H9 (cell line): ENCODE measurements around the gene C3orf20. TPM values are rescaled to one million over a fixed set of nuclear protein-coding genes. Genes with fewer than 3 reads are reported as not detected.

ENCODE experiments used
- DNase-seq: peaks from one replicate; pipeline ENCODE4 v3.0.0-alpha.2; 2017
- H2AFZ ChIP-seq: one replicate; pipeline ENCODE4 v1.6.1; 2013; ENCODE audit warnings: mild to moderate bottlenecking, low read length, control low read depth, moderate library complexity
- H2AK5ac ChIP-seq: 2 replicates; pipeline ENCODE4 v1.6.1; 2013; ENCODE audit warnings: low read length, control low read depth, mixed read lengths; ENCODE audit not compliant: insufficient read length
- H2BK120ac ChIP-seq: one replicate; pipeline ENCODE4 v1.6.1; 2013; ENCODE audit warnings: low read depth, mild to moderate bottlenecking, low read length, control low read depth, inconsistent platforms; ENCODE audit not compliant: poor library complexity, severe bottlenecking
- H2BK12ac ChIP-seq: 2 replicates; pipeline ENCODE4 v1.6.1; 2013; ENCODE audit warnings: low read length, control low read depth, mixed read lengths, low read depth; ENCODE audit not compliant: insufficient read length
- H2BK15ac ChIP-seq: 2 replicates; pipeline ENCODE4 v1.6.1; 2013; ENCODE audit warnings: low read depth, low read length, control low read depth
- H2BK20ac ChIP-seq: one replicate; pipeline ENCODE4 v1.6.1; 2013; ENCODE audit warnings: low read depth, mild to moderate bottlenecking, low read length, control low read depth, inconsistent platforms; ENCODE audit not compliant: poor library complexity, severe bottlenecking
- H2BK5ac ChIP-seq: 2 replicates; pipeline ENCODE4 v1.6.1; 2013; ENCODE audit warnings: low read length, control low read depth, mixed read lengths; ENCODE audit not compliant: insufficient read length
- H3K14ac ChIP-seq: 2 replicates; pipeline ENCODE4 v1.6.1; 2013; ENCODE audit warnings: low read length, control low read depth; ENCODE audit not compliant: insufficient read depth
- H3K18ac ChIP-seq: 2 replicates; pipeline ENCODE4 v1.6.1; 2013; ENCODE audit warnings: low read depth, mild to moderate bottlenecking, mixed read lengths, low read length, control low read depth; ENCODE audit not compliant: insufficient read length
- H3K23ac ChIP-seq: 2 replicates; pipeline ENCODE4 v1.6.1; 2013; ENCODE audit warnings: low read length, control low read depth, mixed read lengths, low read depth; ENCODE audit not compliant: insufficient read length
- H3K23me2 ChIP-seq: 2 replicates; pipeline ENCODE4 v1.6.1; 2013; ENCODE audit warnings: low read depth, mild to moderate bottlenecking, mixed read lengths, low read length, control low read depth; ENCODE audit not compliant: insufficient read length, poor library complexity, severe bottlenecking
- H3K27ac ChIP-seq: 2 replicates; pipeline ENCODE4 v1.5.1; 2013; ENCODE audit warnings: low read length, control low read depth, mixed read lengths, low read depth; ENCODE audit not compliant: insufficient read length
- H3K27me3 ChIP-seq: 2 replicates; pipeline ENCODE4 v1.6.1; 2013; ENCODE audit warnings: low read length, control low read depth, inconsistent platforms; ENCODE audit not compliant: insufficient read depth
- H3K4ac ChIP-seq: 2 replicates; pipeline ENCODE4 v1.6.1; 2013; ENCODE audit warnings: low read depth, mild to moderate bottlenecking, control low read depth, inconsistent platforms, low read length, moderate library complexity
- H3K4me1 ChIP-seq: 2 replicates; pipeline ENCODE4 v1.6.1; 2013; ENCODE audit warnings: low read length, control low read depth, inconsistent platforms; ENCODE audit not compliant: insufficient read depth
- H3K4me2 ChIP-seq: 2 replicates; pipeline ENCODE4 v1.6.1; 2013; ENCODE audit warnings: low read length, control low read depth, mixed read lengths; ENCODE audit not compliant: insufficient read length, insufficient read depth
- H3K56ac ChIP-seq: 2 replicates; pipeline ENCODE4 v1.6.1; 2013; ENCODE audit warnings: low read depth, mild to moderate bottlenecking, mixed read lengths, low read length, control low read depth; ENCODE audit not compliant: insufficient read length
- H3K79me1 ChIP-seq: 2 replicates; pipeline ENCODE4 v1.6.1; 2013; ENCODE audit warnings: low read depth, mild to moderate bottlenecking, moderate library complexity, low read length, control low read depth, inconsistent platforms; ENCODE audit not compliant: insufficient read depth, poor library complexity, severe bottlenecking
- H3K79me2 ChIP-seq: 2 replicates; pipeline ENCODE4 v1.6.1; 2013; ENCODE audit warnings: low read length, control low read depth, inconsistent platforms; ENCODE audit not compliant: insufficient read depth
- H3K9ac ChIP-seq: 2 replicates; pipeline ENCODE4 v1.6.1; 2013; ENCODE audit warnings: low read length, control low read depth, mixed read lengths; ENCODE audit not compliant: insufficient read length; ENCODE audit errors: extremely low read depth
- H3K9me3 ChIP-seq: one replicate; pipeline ENCODE4 v1.6.1; 2013; ENCODE audit warnings: low read depth, low read length, inconsistent platforms; ENCODE audit not compliant: control insufficient read depth
- H3T11ph ChIP-seq: one replicate; pipeline ENCODE4 v1.6.1; 2013; ENCODE audit warnings: mild to moderate bottlenecking, low read length, control low read depth, inconsistent platforms
- H4K20me1 ChIP-seq: one replicate; pipeline ENCODE4 v1.6.1; 2013; ENCODE audit not compliant: control insufficient read depth, insufficient read length, insufficient read depth
- H4K5ac ChIP-seq: 2 replicates; pipeline ENCODE4 v1.6.1; 2013; ENCODE audit warnings: low read depth, mild to moderate bottlenecking, mixed read lengths, low read length, control low read depth; ENCODE audit not compliant: insufficient read length
- H4K8ac ChIP-seq: replicated peaks from 2 replicates; pipeline ENCODE4 v1.6.1; 2013; ENCODE audit warnings: low read length, control low read depth, mixed read lengths, low read depth; ENCODE audit not compliant: insufficient read length
- H4K91ac ChIP-seq: 2 replicates; pipeline ENCODE4 v1.6.1; 2013; ENCODE audit warnings: low read depth, mild to moderate bottlenecking, moderate library complexity, mixed read lengths, low read length, control low read depth; ENCODE audit not compliant: insufficient read length
- H3K27ac Mint-ChIP-seq, 3 experiments: 2 replicates in 2 of 3; 3 replicates in 1 of 3; pipeline ENCODE4 v1.8.0; 2020 to 2021; ENCODE audit warnings: mixed read lengths in 3 of 3, mild to moderate bottlenecking in 1 of 3, moderate library complexity in 1 of 3
- H3K27me3 Mint-ChIP-seq: 2 replicates; pipeline ENCODE4 v1.8.0; 2021; ENCODE audit warnings: low read depth, mild to moderate bottlenecking, moderate library complexity, mixed read lengths
- H3K36me3 Mint-ChIP-seq, 3 experiments: 2 replicates in 2 of 3; 3 replicates in 1 of 3; pipeline ENCODE4 v1.8.0; 2020 to 2021; ENCODE audit warnings: low read depth in 3 of 3, mixed read lengths in 3 of 3; ENCODE audit not compliant: insufficient read depth in 1 of 3
- H3K4me1 Mint-ChIP-seq, 2 experiments: 2 replicates each; pipeline ENCODE4 v1.8.0; 2020; ENCODE audit warnings: mixed read lengths in 2 of 2
- H3K4me3 Mint-ChIP-seq, 2 experiments: 2 replicates in 1 of 2; 3 replicates in 1 of 2; pipeline ENCODE4 v1.8.0; 2020 to 2021; ENCODE audit warnings: mild to moderate bottlenecking in 2 of 2, mixed read lengths in 2 of 2, moderate library complexity in 1 of 2
- H3K9me3 Mint-ChIP-seq, 2 experiments: 2 replicates in 1 of 2; 3 replicates in 1 of 2; pipeline ENCODE4 v1.8.0; 2020; ENCODE audit warnings: mild to moderate bottlenecking in 2 of 2, mixed read lengths in 2 of 2, moderate library complexity in 1 of 2
- CTCF ChIP-seq: fragments of 200-600 bp; sonication (generic); conservative IDR thresholded peaks from 3 replicates; pipeline ENCODE4 v1.8.0; 2021; ENCODE audit warnings: antibody characterized with exemption, mild to moderate bottlenecking
- WGBS: extraction: QIAGEN DNeasy Blood & Tissue Kit; methylation state at CpG from one replicate; pipeline ENCODE4 v1.1.7; 2013; ENCODE audit warnings: missing lambda C conversion rate, low lambda C conversion rate, mixed read lengths; ENCODE audit not compliant: insufficient read length; ENCODE audit errors: extremely low coverage; 5-methylcytosine and 5-hydroxymethylcytosine counted together
- total RNA-seq: library from RNA; stranded (reverse); gene quantifications from 2 replicates; pipeline ENCODE4 v1.2.1, GENCODE V29; 2021

Gene C3orf20
- total RNA-seq, 1 experiment from 2014 or later, result not detected

- no peaks in the 10 kb centered on the region for H3K79me1 ChIP-seq
- no peak overlapping the region for H3T11ph ChIP-seq
- no peak overlapping the region for H4K8ac ChIP-seq
- H2BK120ac ChIP-seq, result no peak overlapping the region
- Mint-ChIP-seq H3K4me3 (no peak overlapping the region), H3K4me1 (no peaks in the 10 kb centered on the region), H3K9me3 (peaks cover 13 to 27% of the 10 kb centered on the region in 2 experiments; a peak in 4 of 5 replicates), H3K27ac (no peak overlapping the region), H3K36me3 (peaks cover 0 to 3% (median 3%) of the 10 kb centered on the region in 3 experiments; a peak in 2 of 7 replicates), H3K27me3 (peaks cover 28% of the 10 kb centered on the region)
- no peak for TF ChIP-seq CTCF
- no peak overlapping the region for H4K5ac ChIP-seq
- no peak overlapping the region for H3K18ac ChIP-seq
- H3K14ac ChIP-seq, result no peak overlapping the region
- no peak overlapping the region for H4K91ac ChIP-seq
- H3K27me3 ChIP-seq, result no peaks in the 10 kb centered on the region
- no peak overlapping the region for H3K9ac ChIP-seq
- no peak overlapping the region for H2AFZ ChIP-seq
- no peak overlapping the region for H3K23ac ChIP-seq
- no peaks in the 10 kb centered on the region for H3K9me3 ChIP-seq
- no peak overlapping the region for H2BK15ac ChIP-seq
- H3K27ac ChIP-seq, result no peak overlapping the region
- WGBS, result no CpG with 5 or more reads among the region's 5 CpGs
- no peaks in the 10 kb centered on the region for H3K79me2 ChIP-seq
- no peak overlapping the region for H3K56ac ChIP-seq
- DNase-seq, result no peak
- no peak overlapping the region for H2AK5ac ChIP-seq
- no peaks in the 10 kb centered on the region for H3K23me2 ChIP-seq
- H3K4me2 ChIP-seq, result no peak overlapping the region
- H2BK12ac ChIP-seq, result no peak overlapping the region
- no peak overlapping the region for H3K4ac ChIP-seq
- H2BK20ac ChIP-seq, result no peak overlapping the region
- no peaks in the 10 kb centered on the region for H3K4me1 ChIP-seq
- H2BK5ac ChIP-seq, result no peak overlapping the region
- no peaks in the 10 kb centered on the region for H4K20me1 ChIP-seq
Observed at GRCh38 chr3:14740983-14741382, 66.0 kb downstream of the C3orf20 start.
